Mucosa of gallbladder (tissue), 1 donor: ENCODE results near the gene LRBA. TPM values are rescaled to one million over a fixed set of nuclear protein-coding genes. Genes with fewer than 3 reads are reported as not detected.
"Not testable (repeated sequence)": the region's sequence is repeated elsewhere in the genome, so short reads cannot be mapped to it uniquely, and the experiment has no call there.

Experiments
- DNase-seq: peaks from one replicate; pipeline ENCODE4 v3.0.0-alpha.2; 2020; ENCODE audit warnings: low spot score
- total RNA-seq: library from RNA; stranded (reverse); gene quantifications from one replicate; pipeline ENCODE4 v1.2.1, GENCODE V29; 2021
- donor health status: DM: no; HTN: no; CAD: no.

The LRBA gene
- total RNA-seq, 1 donor from 2014 or later, result 64.4 TPM

- not testable (repeated sequence) for DNase-seq
Observed at GRCh38 chr4:150507656-150508055, 507.4 kb downstream of the LRBA start.

- DNase-seq, result no peak
Observed at GRCh38 chr4:150501983-150502382, 513.1 kb downstream of the LRBA start.

GRCh38 chr4:150501009-150501727, 513.9 kb downstream of the LRBA start:
- no peak for DNase-seq

GRCh38 chr4:150497612-150498011, 517.5 kb downstream of the LRBA start:
- DNase-seq, result no peak

- no peak for DNase-seq
Observed at GRCh38 chr4:150495550-150495949, 519.5 kb downstream of the LRBA start.

GRCh38 chr4:150493851-150494250, 521.2 kb downstream of the LRBA start:
- DNase-seq, result no peak

GRCh38 chr4:150491132-150492049, 523.7 kb downstream of the LRBA start:
- no peak for DNase-seq

- DNase-seq, result no peak
Observed at GRCh38 chr4:150482581-150482980, 532.5 kb downstream of the LRBA start.

- DNase-seq, result no peak
Observed at GRCh38 chr4:150479657-150480056, 535.4 kb downstream of the LRBA start.

- DNase-seq, result no peak
Observed at GRCh38 chr4:150477869-150478268, 537.2 kb downstream of the LRBA start.

GRCh38 chr4:150476776-150477175, 538.3 kb downstream of the LRBA start:
- DNase-seq, result no peak

GRCh38 chr4:150475763-150476162, 539.3 kb downstream of the LRBA start:
- DNase-seq, result no peak

- DNase-seq, result no peak
Observed at GRCh38 chr4:150464523-150464922, 550.6 kb downstream of the LRBA start.

- no peak for DNase-seq
Observed at GRCh38 chr4:150462743-150463142, 552.3 kb downstream of the LRBA start.

- no peak for DNase-seq
Observed at GRCh38 chr4:150461957-150462356, 553.1 kb downstream of the LRBA start.

- DNase-seq, result no peak
Observed at GRCh38 chr4:150457802-150458201, 557.3 kb downstream of the LRBA start.

GRCh38 chr4:150451883-150452282, 563.2 kb downstream of the LRBA start:
- DNase-seq, result no peak

- DNase-seq, result no peak
Observed at GRCh38 chr4:150447356-150447755, 567.7 kb downstream of the LRBA start.

GRCh38 chr4:150439451-150439933, 575.6 kb downstream of the LRBA start:
- DNase-seq, result no peak

GRCh38 chr4:150436598-150437370, 578.3 kb downstream of the LRBA start:
- no peak for DNase-seq

- no peak for DNase-seq
Observed at GRCh38 chr4:150431221-150431620, 583.9 kb downstream of the LRBA start.

- no peak for DNase-seq
Observed at GRCh38 chr4:150425161-150425560, 589.9 kb downstream of the LRBA start.
